Measurements from ENCODE around the gene MRGPRF. TPM values are rescaled to one million over a fixed set of nuclear protein-coding genes. Genes with fewer than 3 reads are reported as not detected.

The MRGPRF gene
- total RNA-seq, 2 donors from 2014 or later = 10.8 to 17.6 TPM

DNA sequence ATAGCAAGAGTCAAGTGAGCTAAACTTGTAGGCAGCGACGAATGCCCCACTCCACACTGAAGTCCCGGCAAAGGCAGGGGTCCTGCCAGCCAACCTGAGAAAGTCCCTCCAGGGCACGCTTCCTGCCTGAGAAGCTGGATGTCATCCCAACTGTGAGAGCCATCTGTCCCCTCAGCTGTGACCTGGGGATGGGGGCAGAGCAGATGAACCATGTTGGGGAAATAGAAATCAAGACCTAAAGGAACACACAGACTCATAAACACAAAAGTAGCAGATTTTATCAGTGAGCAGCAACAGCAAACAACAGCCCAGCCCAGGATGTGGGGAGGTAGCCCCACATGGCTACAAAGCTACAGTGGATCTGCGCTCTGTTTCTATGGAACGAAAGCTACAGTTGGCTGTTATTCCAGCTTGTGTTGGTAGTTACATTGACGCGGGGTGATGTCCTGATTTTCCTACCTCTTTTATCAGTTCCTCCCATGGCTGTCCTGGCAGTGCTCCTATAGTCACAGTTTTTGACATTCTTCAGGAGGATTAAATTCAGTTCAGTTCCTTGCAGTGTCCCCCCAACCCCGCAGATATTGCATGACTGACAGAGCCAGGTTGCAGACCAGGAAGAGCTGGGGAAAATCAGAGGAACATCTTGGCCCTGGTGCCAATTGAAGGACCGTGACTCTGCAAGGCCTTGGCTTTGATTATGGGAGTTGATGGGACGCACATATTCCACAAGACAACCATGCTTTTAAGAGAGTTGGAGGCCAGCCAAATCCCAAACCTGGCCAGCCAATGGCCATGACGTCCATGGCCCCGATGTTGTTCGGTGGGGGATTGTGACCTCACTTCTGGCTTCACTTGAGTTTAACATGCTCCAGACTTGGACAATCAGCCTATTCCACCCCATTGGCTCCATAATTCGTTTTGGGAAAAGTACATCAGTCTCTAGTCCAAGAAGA is 46.9 kb downstream of the MRGPRF start:
- no peak overlapping the region for H3K4me3 ChIP-seq
- no peaks in the 10 kb centered on the region for H3K36me3 ChIP-seq
- H3K4me1 ChIP-seq = no peaks in the 10 kb centered on the region
- no peaks in the 10 kb centered on the region for H3K27me3 ChIP-seq
- H3K27ac ChIP-seq = no peak overlapping the region
- H3K9me3 ChIP-seq = no peaks in the 10 kb centered on the region
- DNase-seq (ENCODE audit: low spot score) = no peak
- TF ChIP-seq, protein P1, sequence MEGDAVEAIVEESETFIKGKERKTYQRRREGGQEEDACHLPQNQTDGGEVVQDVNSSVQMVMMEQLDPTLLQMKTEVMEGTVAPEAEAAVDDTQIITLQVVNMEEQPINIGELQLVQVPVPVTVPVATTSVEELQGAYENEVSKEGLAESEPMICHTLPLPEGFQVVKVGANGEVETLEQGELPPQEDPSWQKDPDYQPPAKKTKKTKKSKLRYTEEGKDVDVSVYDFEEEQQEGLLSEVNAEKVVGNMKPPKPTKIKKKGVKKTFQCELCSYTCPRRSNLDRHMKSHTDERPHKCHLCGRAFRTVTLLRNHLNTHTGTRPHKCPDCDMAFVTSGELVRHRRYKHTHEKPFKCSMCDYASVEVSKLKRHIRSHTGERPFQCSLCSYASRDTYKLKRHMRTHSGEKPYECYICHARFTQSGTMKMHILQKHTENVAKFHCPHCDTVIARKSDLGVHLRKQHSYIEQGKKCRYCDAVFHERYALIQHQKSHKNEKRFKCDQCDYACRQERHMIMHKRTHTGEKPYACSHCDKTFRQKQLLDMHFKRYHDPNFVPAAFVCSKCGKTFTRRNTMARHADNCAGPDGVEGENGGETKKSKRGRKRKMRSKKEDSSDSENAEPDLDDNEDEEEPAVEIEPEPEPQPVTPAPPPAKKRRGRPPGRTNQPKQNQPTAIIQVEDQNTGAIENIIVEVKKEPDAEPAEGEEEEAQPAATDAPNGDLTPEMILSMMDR (IDR thresholded peaks at IDR 0.05) = no peak

DNA sequence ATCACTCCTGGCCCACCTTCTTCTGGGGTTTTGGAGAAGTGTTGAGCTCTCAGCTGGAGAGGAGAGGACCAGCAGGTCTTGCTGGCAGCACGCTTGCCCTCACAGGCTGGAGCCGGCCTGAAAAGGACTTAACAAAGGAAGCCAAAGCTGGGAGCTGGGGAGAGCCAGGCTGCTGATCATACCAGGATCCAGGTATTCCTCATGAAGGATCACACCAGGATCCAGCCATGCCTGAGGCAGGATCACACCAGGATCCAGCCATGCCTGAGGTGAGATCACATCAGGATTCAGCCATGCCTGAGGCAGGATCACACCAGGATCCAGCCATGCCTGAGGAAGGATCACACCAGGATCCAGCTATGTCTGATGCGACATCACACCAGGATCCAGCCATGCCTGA is 49.3 kb downstream of the MRGPRF start:
- no peak for DNase-seq (ENCODE audit: low spot score)
- no peaks in the 10 kb centered on the region for H3K4me1 ChIP-seq
- TF ChIP-seq, protein P1 (IDR thresholded peaks at IDR 0.05) = no peak

DNA sequence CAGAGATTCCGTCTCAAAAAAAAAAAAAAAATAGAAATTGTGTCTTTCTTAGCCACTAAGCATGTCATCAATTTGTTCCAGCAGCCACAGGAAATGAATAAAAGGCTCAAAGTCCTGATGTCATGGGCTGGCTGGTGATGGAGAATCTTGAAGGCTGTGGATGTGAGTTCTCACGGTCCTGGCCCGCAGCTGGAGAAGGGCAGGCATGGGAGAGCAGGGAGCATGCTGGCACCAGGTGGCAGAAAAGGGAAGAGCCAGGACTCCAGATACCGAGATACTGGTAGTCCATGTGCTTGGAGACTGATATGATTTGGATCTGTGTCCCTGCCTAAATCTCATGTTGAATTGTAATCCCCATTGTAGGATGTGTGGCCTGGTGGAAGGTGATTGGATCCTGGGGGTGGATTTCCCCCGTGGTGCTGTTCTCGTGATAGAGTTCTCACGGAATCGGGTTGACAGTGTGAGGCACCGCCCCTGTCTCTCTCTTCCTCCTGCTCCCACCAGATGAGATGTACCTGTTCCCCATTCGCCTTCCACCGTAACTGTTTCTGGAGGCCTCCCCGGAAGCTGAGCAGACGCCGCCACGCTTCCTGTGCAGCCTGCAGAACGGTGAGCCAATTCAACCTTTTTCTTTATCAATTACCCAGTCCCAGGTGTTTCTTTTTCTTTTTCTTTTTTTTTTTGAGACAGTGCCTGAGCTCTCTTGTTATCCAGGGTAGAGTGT is 50.4 kb downstream of the MRGPRF start:
- Histone ChIP-seq H3K4me1 (no peaks in the 10 kb centered on the region), H3K9me3 (peaks cover 0 to 3% of the 10 kb centered on the region in 2 donors), H3K4me3 (no peak overlapping the region), H3K36me3 (no peaks in the 10 kb centered on the region), H3K27me3 (no peaks in the 10 kb centered on the region), H3K27ac (no peak overlapping the region)
- TF ChIP-seq, protein P1 (IDR thresholded peaks at IDR 0.05) = no peak
- DNase-seq (ENCODE audit: low spot score) = no peak

More for the DNA sequence above, 49.3 kb downstream of the MRGPRF start:
- Histone ChIP-seq H3K4me3 (no peak overlapping the region), H3K9me3 (no peaks in the 10 kb centered on the region), H3K27me3 (no peaks in the 10 kb centered on the region), H3K36me3 (no peaks in the 10 kb centered on the region), H3K27ac (no peak overlapping the region)

DNA sequence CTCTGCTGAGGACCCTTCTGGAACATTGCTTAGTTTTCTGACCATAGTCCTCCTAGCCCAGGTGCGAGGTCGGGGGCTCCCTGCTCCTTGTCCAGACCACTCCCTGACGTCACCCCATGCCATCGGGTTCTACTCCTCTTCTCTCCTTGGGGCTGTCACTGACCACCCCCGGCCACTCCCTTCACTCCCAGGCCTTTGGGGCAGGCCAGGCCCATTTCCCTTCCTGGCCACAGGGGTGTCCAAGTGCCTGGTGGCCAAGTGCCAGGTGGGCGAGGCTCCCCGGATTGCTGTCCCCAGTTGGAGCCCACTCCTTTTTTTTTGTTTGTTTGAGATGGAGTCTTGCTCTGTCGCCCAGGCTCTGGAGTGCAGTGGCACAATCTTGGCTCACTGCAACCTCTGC is 51.8 kb downstream of the MRGPRF start:
- Histone ChIP-seq H3K36me3 (no peaks in the 10 kb centered on the region), H3K9me3 (peaks cover 0 to 3% of the 10 kb centered on the region in 2 donors), H3K27me3 (no peaks in the 10 kb centered on the region), H3K27ac (no peak overlapping the region), H3K4me1 (no peaks in the 10 kb centered on the region), H3K4me3 (no peak overlapping the region)
- TF ChIP-seq, protein P1 (IDR thresholded peaks at IDR 0.05) = no peak
- DNase-seq (ENCODE audit: low spot score) = no peak

DNA sequence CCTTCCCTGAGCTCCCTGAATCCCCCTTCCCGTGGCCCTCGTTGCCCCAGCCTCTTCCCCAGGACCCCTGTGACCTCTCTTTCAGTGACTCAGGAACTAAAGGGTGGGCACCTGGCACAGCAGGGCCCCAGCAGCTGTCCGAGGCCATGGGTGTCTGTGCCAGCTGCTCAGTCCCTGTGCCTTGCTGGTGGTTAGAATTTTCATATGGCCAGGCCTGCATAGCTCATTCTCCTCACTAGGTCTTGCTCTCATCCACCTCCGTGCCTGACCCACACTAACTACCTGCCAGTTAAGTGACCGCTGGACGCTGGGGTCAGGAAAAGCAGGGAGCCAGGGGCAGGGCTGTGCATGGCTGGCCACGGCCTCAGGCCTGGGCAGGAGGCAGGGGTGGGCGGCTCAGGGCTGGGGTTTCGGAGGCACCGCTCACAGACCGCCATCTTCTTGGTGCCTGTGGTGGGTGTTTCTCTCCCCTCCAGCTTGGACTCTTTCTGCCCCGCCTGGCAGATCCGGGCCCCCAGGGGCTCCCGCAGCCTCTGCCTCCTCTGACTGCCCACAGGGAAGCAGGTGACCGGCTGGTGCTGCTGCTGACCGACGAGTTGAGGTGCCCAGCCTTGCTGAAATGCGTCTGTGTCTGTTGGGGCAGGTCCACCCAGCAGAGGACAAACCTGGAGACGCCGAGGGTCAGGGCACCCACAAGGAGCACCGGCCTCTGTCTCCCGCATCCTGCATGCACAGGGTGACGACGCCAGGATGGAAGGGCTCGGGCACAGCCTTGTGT is 52.6 kb downstream of the MRGPRF start:
- Histone ChIP-seq H3K4me3 (no peak overlapping the region), H3K27me3 (no peaks in the 10 kb centered on the region), H3K36me3 (no peaks in the 10 kb centered on the region), H3K27ac (no peak overlapping the region), H3K4me1 (peaks cover 0 to 2% of the 10 kb centered on the region in 2 donors), H3K9me3 (peaks cover 0 to 3% of the 10 kb centered on the region in 2 donors)
- TF ChIP-seq, protein P1 (IDR thresholded peaks at IDR 0.05) = no peak
- DNase-seq (ENCODE audit: low spot score) = no peak

All from right atrium auricular region (tissue), 2 donors.